OCI-LY1 (cell line): ENCODE data around the gene RELL1.

Experiments
- H2AFZ ChIP-seq: fragments of 200-600 bp; sonication (generic), shearing (Covaris generic); 2 replicates; pipeline ENCODE4 v1.6.0; 2014; ENCODE audit warnings: antibody characterized with exemption, mild to moderate bottlenecking, low read length
- H3F3A ChIP-seq: fragments of 200-600 bp; sonication (generic), shearing (Covaris generic); 2 replicates; pipeline ENCODE4 v1.6.0; 2014; ENCODE audit warnings: mild to moderate bottlenecking, antibody characterized with exemption, low read length, moderate library complexity; ENCODE audit not compliant: insufficient read depth
- H3K27ac ChIP-seq: fragments of 200-600 bp; sonication (generic); 2 replicates; pipeline ENCODE4 v1.5.1; 2014; ENCODE audit warnings: low read length, mixed run types, mild to moderate bottlenecking, low read depth; ENCODE audit not compliant: poor library complexity, severe bottlenecking
- H3K27me3 ChIP-seq: fragments of 200-600 bp; sonication (generic); 2 replicates; pipeline ENCODE4 v1.6.0; 2014; ENCODE audit warnings: antibody characterized with exemption, mild to moderate bottlenecking, low read length, moderate library complexity; ENCODE audit not compliant: insufficient read depth
- H3K36me3 ChIP-seq: fragments of 200-600 bp; sonication (generic); 2 replicates; pipeline ENCODE4 v1.6.1; 2014; ENCODE audit warnings: mild to moderate bottlenecking, antibody characterized with exemption, low read length, moderate library complexity, mixed read lengths; ENCODE audit not compliant: insufficient read depth
- H3K4me1 ChIP-seq: fragments of 200-600 bp; sonication (generic); 2 replicates; pipeline ENCODE4 v1.5.1; 2014; ENCODE audit warnings: mild to moderate bottlenecking, low read length, moderate library complexity; ENCODE audit not compliant: insufficient read depth, severe bottlenecking
- H3K4me2 ChIP-seq: fragments of 200-600 bp; sonication (generic), shearing (Covaris generic); 2 replicates; pipeline ENCODE4 v1.6.1; 2014; ENCODE audit warnings: low read length
- H3K4me3 ChIP-seq: fragments of 200-600 bp; sonication (generic); 2 replicates; pipeline ENCODE4 v1.5.1; 2014; ENCODE audit warnings: low read length, low read depth, mild to moderate bottlenecking, mixed read lengths; ENCODE audit not compliant: poor library complexity, severe bottlenecking
- H3K79me2 ChIP-seq: fragments of 200-600 bp; shearing (Covaris generic); 2 replicates; pipeline ENCODE4 v1.6.1; 2016; ENCODE audit warnings: mixed run types, low read length, mixed read lengths; ENCODE audit not compliant: insufficient read depth
- H3K9ac ChIP-seq: fragments of 200-600 bp; sonication (generic), shearing (Covaris generic); 2 replicates; pipeline ENCODE4 v1.6.1; 2014; ENCODE audit warnings: mild to moderate bottlenecking, low read length, mixed read lengths
- H3K9me2 ChIP-seq: fragments of 200-600 bp; sonication (generic), shearing (Covaris generic); 2 replicates; pipeline ENCODE4 v1.6.1; 2014; ENCODE audit warnings: low read depth, mild to moderate bottlenecking, low read length, mixed read lengths
- H3K9me3 ChIP-seq: fragments of 200-600 bp; shearing (Covaris generic); 2 replicates; pipeline ENCODE4 v1.6.1; 2014; ENCODE audit warnings: low read length, mixed read lengths
- H4K20me1 ChIP-seq: fragments of 200-600 bp; sonication (generic), shearing (Covaris generic); 2 replicates; pipeline ENCODE4 v1.6.0; 2016; ENCODE audit warnings: mild to moderate bottlenecking, low read length; ENCODE audit not compliant: insufficient read depth
- CTCF ChIP-seq: fragments of 200-600 bp; sonication (generic), shearing (Covaris generic); IDR thresholded peaks from 2 replicates; pipeline ENCODE4 v1.5.1; 2017; ENCODE audit warnings: mild to moderate bottlenecking, antibody characterized with exemption, low read length, moderate library complexity, mixed read lengths
- EZH2 ChIP-seq: fragments of 200-600 bp; sonication (generic), shearing (Covaris generic); IDR thresholded peaks from 2 replicates; pipeline ENCODE4 v1.8.0; 2017; ENCODE audit warnings: borderline replicate concordance, mixed run types, mild to moderate bottlenecking, antibody characterized with exemption, low read length, moderate library complexity, mixed read lengths

The RELL1 gene

DNA sequence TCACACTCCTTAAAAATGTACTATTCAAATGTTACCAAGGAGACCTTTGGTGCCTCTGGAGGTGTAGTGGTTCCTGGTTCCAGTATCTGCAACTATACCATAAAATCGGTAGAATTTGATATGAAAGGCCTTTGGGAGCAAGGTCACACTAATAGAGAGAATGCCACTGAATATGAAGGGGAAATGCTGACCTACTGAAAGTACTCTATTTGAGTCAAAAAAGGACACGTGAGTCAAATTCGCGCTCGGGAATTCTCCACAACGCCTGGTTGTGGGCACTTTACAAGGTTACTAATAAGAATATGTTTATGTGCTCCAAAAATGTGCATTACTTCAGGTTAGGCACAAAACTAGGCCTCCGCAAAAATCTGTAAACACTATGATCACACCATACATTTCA lies 39.5 kb upstream of the RELL1 start:
- H3K4me1 ChIP-seq, result no peaks in the 10 kb centered on the region
- no peak overlapping the region for H3K9ac ChIP-seq

GRCh38 chr4:37723067-37723466 lies 36.9 kb upstream of the RELL1 start:
- H3K36me3 ChIP-seq, result no peaks in the 10 kb centered on the region
- H2AFZ ChIP-seq, result no peak overlapping the region
- peaks cover 4% of the 10 kb centered on the region; the same call in 1 of the 2 replicates for H3K27me3 ChIP-seq
- TF ChIP-seq EZH2, result no peak
- H3K9me2 ChIP-seq, result no peaks in the 10 kb centered on the region
- H3K4me3 ChIP-seq, result no peak overlapping the region
- H3K27ac ChIP-seq, result no peak overlapping the region
- no peaks in the 10 kb centered on the region for H4K20me1 ChIP-seq
- no peaks in the 10 kb centered on the region for H3F3A ChIP-seq
- H3K4me1 ChIP-seq, result no peaks in the 10 kb centered on the region
- H3K9ac ChIP-seq, result no peak overlapping the region
- H3K79me2 ChIP-seq, result no peaks in the 10 kb centered on the region
- no peaks in the 10 kb centered on the region for H3K9me3 ChIP-seq
- H3K4me2 ChIP-seq, result no peak overlapping the region

More for the DNA sequence above, 39.5 kb upstream of the RELL1 start:
- H3K4me2 ChIP-seq, result no peak overlapping the region
- no peak overlapping the region for H3K27ac ChIP-seq
- no peak for TF ChIP-seq CTCF
- no peak for TF ChIP-seq EZH2
- H3K36me3 ChIP-seq, result no peaks in the 10 kb centered on the region
- H3K9me2 ChIP-seq, result no peaks in the 10 kb centered on the region
- no peaks in the 10 kb centered on the region for H4K20me1 ChIP-seq
- no peak overlapping the region for H3K4me3 ChIP-seq
- no peaks in the 10 kb centered on the region for H3K9me3 ChIP-seq
- no peaks in the 10 kb centered on the region for H3K27me3 ChIP-seq
- H2AFZ ChIP-seq, result no peak overlapping the region
- H3F3A ChIP-seq, result no peaks in the 10 kb centered on the region
- no peaks in the 10 kb centered on the region for H3K79me2 ChIP-seq

- no peaks in the 10 kb centered on the region for H4K20me1 ChIP-seq
- no peaks in the 10 kb centered on the region for H3K79me2 ChIP-seq
- peaks cover 4% of the 10 kb centered on the region; the same call in 1 of the 2 replicates for H3K27me3 ChIP-seq
- no peak overlapping the region for H3K27ac ChIP-seq
- no peaks in the 10 kb centered on the region for H3K36me3 ChIP-seq
- H3K4me3 ChIP-seq, result no peak overlapping the region
- no peaks in the 10 kb centered on the region for H3K4me1 ChIP-seq
- H3F3A ChIP-seq, result no peaks in the 10 kb centered on the region
- H3K9me2 ChIP-seq, result no peaks in the 10 kb centered on the region
- no peak overlapping the region for H2AFZ ChIP-seq
- no peak overlapping the region for H3K9ac ChIP-seq
- TF ChIP-seq CTCF (no peak), EZH2 (no peak)
- H3K9me3 ChIP-seq, result no peaks in the 10 kb centered on the region
- no peak overlapping the region for H3K4me2 ChIP-seq
These were observed 35.9 kb upstream of the RELL1 start for GRCh38 chr4:37721995-37722638.

DNA sequence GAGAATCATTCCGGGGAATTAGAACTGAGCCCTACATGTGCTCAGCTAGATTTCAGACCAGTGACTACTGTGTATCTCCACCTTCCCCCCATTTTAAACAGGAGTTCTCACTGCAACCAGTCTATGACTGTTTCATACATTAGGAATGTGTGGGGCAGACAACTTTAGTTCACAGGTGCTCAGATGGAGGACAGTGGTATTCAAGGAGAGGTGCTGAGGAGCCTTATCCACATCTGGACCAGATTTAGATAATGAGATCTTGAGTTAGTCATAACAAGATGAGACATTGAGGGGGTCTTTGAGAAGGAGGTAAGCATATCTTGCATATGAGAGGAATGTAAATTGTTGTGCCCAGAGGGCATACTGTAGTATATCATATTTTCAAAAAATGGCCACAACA lies 32.8 kb upstream of the RELL1 start:
- Histone ChIP-seq H3K9ac (no peak overlapping the region), H3K4me1 (no peaks in the 10 kb centered on the region), H3K4me3 (no peak overlapping the region), H3K79me2 (no peaks in the 10 kb centered on the region), H2AFZ (no peak overlapping the region), H3K36me3 (no peaks in the 10 kb centered on the region), H3K27ac (no peak overlapping the region), H4K20me1 (no peaks in the 10 kb centered on the region), H3K9me3 (no peaks in the 10 kb centered on the region), H3K4me2 (no peak overlapping the region), H3K27me3 (peaks cover 10% of the 10 kb centered on the region), H3K9me2 (no peaks in the 10 kb centered on the region), H3F3A (no peaks in the 10 kb centered on the region)
- TF ChIP-seq EZH2, result no peak
- TF ChIP-seq CTCF, result no peak
